ENCODE measurements around the gene PKNOX2.

Gene PKNOX2

DNA sequence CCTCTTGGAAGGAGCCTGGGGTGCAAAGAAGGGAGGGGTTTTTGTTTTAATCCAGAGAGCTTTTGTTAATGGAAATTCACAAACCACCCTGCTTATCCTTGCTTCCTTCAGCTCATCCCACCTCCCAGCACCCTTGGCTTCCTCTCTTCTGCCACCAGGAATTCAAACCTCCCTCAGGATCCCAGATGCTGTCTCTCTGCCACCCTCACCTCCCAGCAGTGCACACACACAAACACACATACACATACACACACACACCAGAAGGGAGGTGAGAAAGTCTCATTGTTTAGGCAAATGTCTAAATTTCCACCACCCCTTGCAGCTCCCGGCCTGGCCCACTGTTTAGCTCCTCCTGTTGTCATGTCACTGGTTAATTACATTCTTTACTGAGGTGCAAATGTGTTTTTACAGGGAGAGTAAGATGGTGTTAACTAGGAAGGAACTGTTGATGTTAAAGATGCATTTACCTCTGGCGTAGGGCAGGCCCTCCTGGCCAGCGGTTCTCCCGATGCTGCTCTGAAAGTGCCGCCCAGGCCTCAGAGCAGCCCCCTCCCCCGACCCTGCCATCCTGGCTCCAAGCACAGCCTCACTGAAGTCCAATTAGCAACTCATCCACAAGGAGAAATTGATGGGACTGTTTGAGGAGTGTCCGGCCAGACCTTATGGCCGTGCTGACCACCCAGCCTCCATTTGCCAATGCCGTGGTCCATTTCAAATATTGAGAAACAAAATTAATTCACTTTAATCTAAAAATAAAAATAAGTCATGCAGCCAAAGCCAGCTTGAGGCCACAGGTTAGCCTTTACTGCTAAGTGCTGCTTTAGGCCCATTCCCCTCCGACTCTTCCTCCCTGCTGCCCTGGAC, 166.1 kb downstream of the PKNOX2 start:
- no peak overlapping the region for H3K27ac ChIP-seq
- TF ChIP-seq, protein P1, sequence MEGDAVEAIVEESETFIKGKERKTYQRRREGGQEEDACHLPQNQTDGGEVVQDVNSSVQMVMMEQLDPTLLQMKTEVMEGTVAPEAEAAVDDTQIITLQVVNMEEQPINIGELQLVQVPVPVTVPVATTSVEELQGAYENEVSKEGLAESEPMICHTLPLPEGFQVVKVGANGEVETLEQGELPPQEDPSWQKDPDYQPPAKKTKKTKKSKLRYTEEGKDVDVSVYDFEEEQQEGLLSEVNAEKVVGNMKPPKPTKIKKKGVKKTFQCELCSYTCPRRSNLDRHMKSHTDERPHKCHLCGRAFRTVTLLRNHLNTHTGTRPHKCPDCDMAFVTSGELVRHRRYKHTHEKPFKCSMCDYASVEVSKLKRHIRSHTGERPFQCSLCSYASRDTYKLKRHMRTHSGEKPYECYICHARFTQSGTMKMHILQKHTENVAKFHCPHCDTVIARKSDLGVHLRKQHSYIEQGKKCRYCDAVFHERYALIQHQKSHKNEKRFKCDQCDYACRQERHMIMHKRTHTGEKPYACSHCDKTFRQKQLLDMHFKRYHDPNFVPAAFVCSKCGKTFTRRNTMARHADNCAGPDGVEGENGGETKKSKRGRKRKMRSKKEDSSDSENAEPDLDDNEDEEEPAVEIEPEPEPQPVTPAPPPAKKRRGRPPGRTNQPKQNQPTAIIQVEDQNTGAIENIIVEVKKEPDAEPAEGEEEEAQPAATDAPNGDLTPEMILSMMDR (conservative IDR thresholded peaks at IDR 0.05) = no peak
- no peak for TF ChIP-seq ZFX (IDR thresholded peaks at IDR 0.05)

DNA sequence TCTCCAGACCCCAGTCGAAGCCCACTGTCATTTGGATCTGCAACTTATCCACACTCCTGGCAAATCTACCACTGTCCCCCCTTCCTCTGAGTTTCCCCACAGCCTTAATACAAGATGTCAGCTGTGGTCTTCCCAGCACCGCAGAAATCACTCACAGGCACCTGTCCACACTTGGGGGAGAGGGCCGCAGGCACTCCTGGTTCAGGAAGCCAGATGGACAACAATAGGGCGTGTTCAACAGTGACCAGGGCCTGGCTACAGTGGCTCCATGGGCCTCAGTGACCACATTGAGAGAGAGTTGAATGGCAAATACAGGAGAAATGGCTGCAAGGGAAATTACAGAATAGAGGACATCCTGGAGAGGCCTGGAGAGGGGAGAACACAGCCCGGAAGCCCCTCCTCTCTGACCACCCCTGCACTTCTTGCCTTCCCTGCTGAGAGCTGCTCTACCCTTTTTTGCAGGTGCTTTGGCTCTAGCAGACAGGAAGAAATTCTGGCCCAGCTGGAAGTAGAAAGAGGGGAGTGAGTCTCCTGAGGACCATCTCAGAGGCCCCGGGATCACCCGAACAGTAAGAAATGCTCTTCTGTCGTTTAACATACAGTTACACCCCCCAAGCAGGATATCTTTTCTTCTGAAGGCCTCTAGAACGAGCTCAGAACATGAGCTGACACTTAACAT, 166.9 kb downstream of the PKNOX2 start:
- no peak overlapping the region for H3K27ac ChIP-seq

DNA sequence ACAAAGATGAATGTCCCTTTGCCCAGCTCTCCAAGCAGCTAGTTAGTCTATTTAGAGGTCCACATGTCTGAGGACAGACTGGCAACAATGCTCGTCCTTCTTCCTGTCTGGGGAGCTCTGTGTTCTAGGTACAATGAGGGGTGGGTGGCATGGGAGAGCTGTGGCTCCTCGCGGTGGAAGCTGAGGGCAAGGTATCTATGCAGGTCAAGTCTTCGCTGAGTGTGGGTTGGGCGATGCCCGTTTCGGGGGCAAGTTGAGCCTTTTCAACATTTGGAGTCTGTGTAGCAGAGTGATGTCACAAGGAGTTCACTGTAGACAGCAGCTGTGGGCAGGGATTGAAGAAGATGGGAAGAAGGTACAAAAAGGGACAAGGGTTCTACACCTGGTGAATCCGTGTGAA, 168.3 kb downstream of the PKNOX2 start:
- no peak overlapping the region for H3K27ac ChIP-seq
- TF ChIP-seq, protein P1 (conservative IDR thresholded peaks at IDR 0.05) = no peak
- no peak for TF ChIP-seq ZFX (IDR thresholded peaks at IDR 0.05)

More for the DNA sequence above, 166.9 kb downstream of the PKNOX2 start:
- TF ChIP-seq, protein P1 (conservative IDR thresholded peaks at IDR 0.05) = no peak
- no peak for TF ChIP-seq ZFX (IDR thresholded peaks at IDR 0.05)

DNA sequence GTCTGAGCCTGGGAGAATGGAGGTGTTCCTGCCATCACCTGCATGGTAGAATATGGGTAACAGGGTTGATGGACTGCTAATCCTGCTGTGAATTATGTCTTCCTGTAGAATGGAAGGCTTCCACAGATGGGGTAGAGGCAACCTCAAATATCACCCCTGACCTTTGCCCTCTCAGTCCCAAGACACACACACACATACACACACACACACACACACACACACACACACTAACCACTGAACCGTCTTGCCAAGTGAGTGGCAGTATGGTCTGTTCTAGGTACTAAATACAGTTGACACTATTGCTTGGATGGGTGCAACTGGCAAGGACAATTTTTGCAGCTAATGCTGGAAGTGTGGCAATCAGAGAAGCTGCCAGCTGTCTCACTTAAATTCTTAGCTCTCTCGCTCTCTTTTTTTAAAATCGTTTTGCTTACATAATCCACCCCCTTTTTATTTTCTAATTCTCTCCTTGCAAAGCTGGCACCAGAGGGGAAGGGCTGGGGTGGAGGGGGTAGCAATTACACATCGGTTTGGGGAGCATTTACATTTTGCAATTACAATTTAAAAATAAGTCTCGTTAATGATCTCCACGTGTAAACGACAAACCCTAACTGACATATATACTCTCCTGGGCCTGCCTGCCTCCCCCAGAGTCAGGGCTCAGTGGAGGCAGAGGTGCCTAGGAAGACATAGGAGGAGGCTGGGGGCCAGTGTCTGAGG, 169.0 kb downstream of the PKNOX2 start:
- TF ChIP-seq, protein P1 (conservative IDR thresholded peaks at IDR 0.05) = no peak
- TF ChIP-seq ZFX (IDR thresholded peaks at IDR 0.05) = no peak
- no peak overlapping the region for H3K27ac ChIP-seq

DNA sequence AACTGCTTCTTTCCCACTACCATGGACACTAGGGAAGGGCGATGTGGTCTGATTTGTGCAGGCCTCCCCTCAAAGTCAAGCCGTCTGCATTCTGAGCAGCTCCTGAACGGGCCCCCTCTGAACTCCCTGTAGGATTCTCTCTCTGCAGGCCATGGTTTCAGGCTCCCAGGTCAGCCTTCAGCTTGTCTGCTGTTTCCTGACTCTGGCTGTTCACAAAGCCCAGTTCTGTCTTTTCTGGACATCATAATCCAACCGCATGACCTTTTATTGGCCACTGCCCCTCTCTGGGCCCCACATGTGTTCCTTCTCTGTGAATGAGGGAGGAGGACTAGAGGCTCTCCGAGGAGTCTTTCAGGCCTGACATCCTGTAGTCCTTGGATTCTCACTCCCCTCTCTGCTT, 170.6 kb downstream of the PKNOX2 start:
- TF ChIP-seq ZFX (IDR thresholded peaks at IDR 0.05) = no peak
- TF ChIP-seq, protein P1 (conservative IDR thresholded peaks at IDR 0.05) = no peak
- H3K27ac ChIP-seq = no peak overlapping the region

DNA sequence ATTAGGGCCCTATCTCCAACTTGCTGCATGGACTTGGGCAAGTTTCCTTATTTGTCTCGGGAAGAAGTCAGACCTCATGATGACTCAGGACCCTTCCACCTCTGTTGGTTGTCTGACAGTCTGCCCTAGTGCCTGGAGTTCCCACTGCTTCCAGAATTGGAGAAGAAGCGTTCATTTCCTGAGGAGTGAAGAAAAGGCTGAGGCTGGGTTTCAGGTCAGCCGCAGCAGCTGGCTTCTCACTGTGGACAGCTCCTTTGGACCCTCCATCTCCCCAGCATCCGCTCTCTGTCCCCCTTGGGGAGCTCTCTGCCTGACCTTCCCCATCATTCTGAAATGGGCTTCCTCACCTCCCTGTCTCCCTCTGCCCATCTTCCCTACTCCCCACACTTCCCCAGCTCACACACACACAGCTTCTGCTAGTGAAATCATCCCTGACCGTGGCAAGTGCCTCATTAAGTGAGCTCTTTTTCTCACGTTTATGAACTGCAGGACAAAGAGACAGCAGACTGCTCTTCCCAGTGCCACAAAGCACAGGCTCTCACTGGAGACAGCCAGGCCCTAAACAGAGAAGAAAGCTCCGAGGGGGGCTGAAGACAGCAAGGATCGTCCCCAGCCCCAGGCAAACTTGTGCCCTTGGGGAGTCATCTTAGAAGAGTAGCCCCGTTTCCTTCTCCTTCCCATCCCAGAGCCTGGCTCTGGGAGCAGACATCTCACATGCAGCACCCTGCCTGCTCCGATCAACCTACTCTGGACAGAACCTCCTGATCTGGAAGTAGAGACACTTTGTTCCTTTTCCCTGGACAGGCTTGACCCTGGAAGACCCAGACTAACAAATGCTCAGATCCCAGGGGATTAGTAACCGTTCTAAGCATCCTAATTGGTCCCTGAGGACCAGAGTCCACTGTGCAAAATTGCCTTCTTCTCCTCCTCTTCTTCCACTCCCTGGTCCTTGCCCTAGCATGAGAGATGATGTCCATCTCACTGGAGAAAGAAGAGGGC, 173.6 kb downstream of the PKNOX2 start:
- TF ChIP-seq, protein P1 (conservative IDR thresholded peaks at IDR 0.05) = no peak
- TF ChIP-seq ZFX (IDR thresholded peaks at IDR 0.05) = no peak

More for the DNA sequence above, 173.6 kb downstream of the PKNOX2 start:
- H3K27ac ChIP-seq = no peak overlapping the region

Data from C4-2B (cell line).